SJSA1 (cell line): Measurements from ENCODE around the gene POLR3E. TPM values are rescaled to one million over a fixed set of nuclear protein-coding genes. Genes with fewer than 3 reads are reported as not detected.
"Not testable (repeated sequence)": the region's sequence is repeated elsewhere in the genome, so short reads cannot be mapped to it uniquely, and the experiment has no call there.

Source experiments
- DNase-seq, 2 experiments: peaks; one replicate each; pipeline ENCODE4 v3.0.0-alpha.2; 2015 to 2020; ENCODE audit warnings: low spot score in 2 of 2, low read depth in 1 of 2
- H3K27ac ChIP-seq: fragments of 250-450 bp; sonication (Bioruptor Pico); 2 replicates; pipeline ENCODE4 v1.5.1; 2020; ENCODE audit warnings: mild to moderate bottlenecking, moderate library complexity
- H3K27me3 ChIP-seq: fragments of 250-450 bp; sonication (Bioruptor Pico); replicated peaks from 2 replicates; pipeline ENCODE4 v1.5.1; 2020; ENCODE audit warnings: mild to moderate bottlenecking, moderate library complexity
- H3K36me3 ChIP-seq: fragments of 250-450 bp; sonication (Bioruptor Pico); 2 replicates; pipeline ENCODE4 v1.5.1; 2020; ENCODE audit warnings: mild to moderate bottlenecking
- H3K4me1 ChIP-seq: fragments of 250-450 bp; sonication (Bioruptor Pico); replicated peaks from 2 replicates; pipeline ENCODE4 v1.6.1; 2021; ENCODE audit warnings: mild to moderate bottlenecking
- H3K4me3 ChIP-seq: fragments of 250-450 bp; sonication (Bioruptor Pico); 2 replicates; pipeline ENCODE4 v1.5.1; 2020; ENCODE audit warnings: mild to moderate bottlenecking
- H3K9me3 ChIP-seq: fragments of 250-450 bp; sonication (Bioruptor Pico); replicated peaks from 2 replicates; pipeline ENCODE4 v1.5.1; 2020; ENCODE audit warnings: mild to moderate bottlenecking
- total RNA-seq: library from RNA; depleted of rRNA; stranded (reverse); fragments of >200 nt; shearing (Covaris generic); gene quantifications from 2 replicates; pipeline ENCODE4 v1.2.3, GENCODE V29; 2014

Gene POLR3E
- total RNA-seq, 1 experiment from 2014 or later: 29.3 TPM

DNA sequence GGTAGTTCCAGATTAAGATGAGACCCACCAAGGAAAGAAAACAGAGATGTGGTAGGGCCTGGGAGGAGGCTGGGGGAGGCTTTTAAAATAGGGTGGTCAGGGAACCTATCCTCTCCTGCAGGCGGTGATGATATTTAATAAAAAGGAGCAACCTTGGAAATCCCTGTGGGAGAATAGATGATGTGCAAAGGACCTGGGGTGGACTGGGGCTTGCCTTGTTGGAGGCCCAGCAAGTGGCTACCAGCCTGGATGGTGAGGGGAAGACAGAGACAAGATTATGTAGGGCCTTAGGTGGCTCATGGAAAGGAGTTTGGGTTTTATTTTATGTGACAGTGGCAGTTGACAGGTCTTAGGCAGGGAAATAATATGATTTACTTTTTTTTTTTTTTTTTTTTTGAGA is 1.8 kb downstream of the POLR3E start:
- no peak for DNase-seq
- Histone ChIP-seq H3K4me3 (no peak overlapping the region), H3K27ac (no peak overlapping the region), H3K36me3 (peaks cover 15% of the 10 kb centered on the region), H3K4me1 (no peaks in the 10 kb centered on the region), H3K27me3 (no peaks in the 10 kb centered on the region), H3K9me3 (no peaks in the 10 kb centered on the region)

DNA sequence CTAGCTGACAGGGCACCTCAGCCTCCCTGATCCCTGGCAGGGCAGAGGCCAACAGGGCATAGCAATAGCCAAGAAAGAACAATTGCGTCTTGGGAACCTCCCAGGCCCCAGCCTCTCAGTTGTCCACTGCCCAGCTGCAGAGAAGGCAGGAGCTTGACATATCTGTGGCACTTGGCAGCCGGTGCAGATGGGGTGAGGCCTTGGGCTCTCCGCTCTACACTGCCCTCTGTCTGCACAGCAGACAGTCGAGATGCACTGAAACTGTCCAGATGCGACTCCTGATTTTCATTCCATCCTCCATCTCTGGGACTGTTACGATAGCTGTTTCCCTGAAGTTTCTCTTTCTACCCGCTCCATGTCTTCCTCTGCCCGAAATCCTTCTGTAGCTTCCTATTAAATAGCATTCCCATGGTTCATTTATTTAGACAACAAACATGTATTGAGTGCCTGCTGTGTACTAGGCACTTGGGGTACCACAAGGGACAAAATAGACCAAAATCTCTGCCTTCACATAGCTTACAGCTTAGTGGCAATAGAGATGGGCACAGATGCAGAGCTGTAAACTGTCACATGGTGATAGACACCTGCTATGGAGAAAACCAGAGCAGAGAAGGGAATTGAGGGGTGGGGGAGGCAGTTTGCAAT is 3.3 kb downstream of the POLR3E start:
- Histone ChIP-seq H3K27me3 (no peaks in the 10 kb centered on the region), H3K27ac (no peak overlapping the region), H3K4me1 (no peaks in the 10 kb centered on the region), H3K9me3 (no peaks in the 10 kb centered on the region), H3K36me3 (peaks cover 24% of the 10 kb centered on the region), H3K4me3 (no peak overlapping the region)
- DNase-seq: peak; percentile 27 to 65

DNA sequence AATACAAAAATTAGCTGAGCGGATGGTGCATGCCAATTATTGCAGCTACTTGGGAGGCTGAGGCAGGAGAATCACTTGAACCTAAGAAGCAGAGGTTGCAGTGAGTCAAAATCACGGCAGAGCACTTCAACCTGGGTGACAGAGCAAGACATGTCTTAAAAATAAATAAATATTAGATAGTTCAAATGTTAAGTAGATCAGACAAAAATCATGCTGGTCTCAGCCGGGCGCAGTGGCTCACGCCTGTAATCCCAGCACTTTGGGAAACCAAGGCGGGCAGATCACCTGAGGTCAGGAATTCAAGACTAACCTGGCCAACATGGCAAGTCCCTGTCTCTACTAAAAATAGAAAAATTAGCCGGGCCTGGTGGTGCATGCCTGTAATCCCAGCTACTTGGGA is 4.2 kb downstream of the POLR3E start:
- not testable (repeated sequence) for H3K27ac ChIP-seq, DNase-seq, H3K9me3 ChIP-seq, H3K27me3 ChIP-seq, H3K4me3 ChIP-seq, H3K4me1 ChIP-seq
- peaks cover 31% of the 10 kb centered on the region for H3K36me3 ChIP-seq

DNA sequence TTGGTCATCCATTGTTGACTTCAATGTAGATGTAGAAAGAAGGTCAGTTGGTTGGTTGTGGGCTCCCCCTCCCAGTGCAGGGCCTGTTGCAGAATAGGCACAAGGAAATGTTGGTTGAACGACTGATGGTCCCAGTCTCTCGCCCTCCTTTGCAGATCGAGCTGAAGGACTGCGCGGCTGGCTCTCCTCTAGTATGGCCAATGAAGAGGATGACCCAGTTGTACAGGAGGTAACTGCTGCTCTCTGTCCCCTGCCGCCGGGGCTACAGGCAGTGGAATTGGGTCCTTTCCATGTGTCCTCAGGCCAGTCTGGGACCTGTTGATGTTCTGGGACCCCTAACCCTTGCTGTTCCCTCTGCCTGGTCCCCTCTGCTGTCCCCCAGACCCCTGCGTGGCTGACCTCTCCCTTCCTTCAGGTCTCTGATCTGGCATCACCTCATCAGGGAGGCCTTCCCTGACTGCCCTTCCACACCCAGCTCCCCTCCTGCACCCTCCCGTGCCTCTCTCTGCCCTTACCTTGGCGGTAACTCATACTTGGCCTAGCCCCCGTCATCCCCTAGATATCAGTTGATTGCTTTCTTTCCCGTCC is 5.7 kb downstream of the POLR3E start:
- no peak overlapping the region for H3K27ac ChIP-seq
- no peak overlapping the region for H3K4me3 ChIP-seq
- no peak for DNase-seq
- peaks cover 38% of the 10 kb centered on the region for H3K36me3 ChIP-seq
- no peaks in the 10 kb centered on the region for H3K27me3 ChIP-seq
- no peaks in the 10 kb centered on the region for H3K9me3 ChIP-seq
- no peaks in the 10 kb centered on the region for H3K4me1 ChIP-seq

DNA sequence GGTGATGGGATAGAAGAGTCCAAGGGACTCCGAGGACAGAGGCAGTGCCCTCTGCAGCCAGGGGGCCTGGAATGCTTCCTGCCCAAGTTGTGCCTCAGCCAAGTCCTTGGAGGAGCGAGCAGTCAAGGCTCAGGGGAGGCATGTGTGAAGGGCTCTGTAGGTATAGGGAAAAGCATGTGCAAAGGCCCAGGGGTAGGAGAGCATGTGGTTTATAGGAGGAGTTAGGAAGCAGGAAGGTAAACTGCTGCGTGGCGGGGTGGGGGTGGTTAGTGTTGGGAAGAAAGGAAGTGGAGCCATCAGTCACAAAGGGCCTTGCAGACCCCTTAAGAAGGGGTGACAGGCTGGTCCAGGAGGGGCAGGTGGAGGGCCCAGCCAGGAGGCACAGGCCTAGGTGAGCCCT is 7.2 kb downstream of the POLR3E start:
- H3K4me1 ChIP-seq: no peaks in the 10 kb centered on the region
- no peaks in the 10 kb centered on the region for H3K9me3 ChIP-seq
- H3K36me3 ChIP-seq: peaks cover 50% of the 10 kb centered on the region
- no peak for DNase-seq
- H3K27ac ChIP-seq: no peak overlapping the region
- no peak overlapping the region for H3K4me3 ChIP-seq
- no peaks in the 10 kb centered on the region for H3K27me3 ChIP-seq

GRCh38 chr16:22306788-22307187 is 9.6 kb downstream of the POLR3E start:
- Histone ChIP-seq H3K4me3 (no peak overlapping the region), H3K27me3 (no peaks in the 10 kb centered on the region), H3K27ac (no peak overlapping the region), H3K9me3 (no peaks in the 10 kb centered on the region), H3K4me1 (no peaks in the 10 kb centered on the region), H3K36me3 (peaks cover 64% of the 10 kb centered on the region)
- DNase-seq: no peak

- Histone ChIP-seq H3K27me3 (no peaks in the 10 kb centered on the region), H3K27ac (no peak overlapping the region), H3K36me3 (peaks cover 68% of the 10 kb centered on the region), H3K9me3 (no peaks in the 10 kb centered on the region), H3K4me1 (no peaks in the 10 kb centered on the region), H3K4me3 (no peak overlapping the region)
- no peak for DNase-seq
Measured at GRCh38 chr16:22307838-22308237, 10.6 kb downstream of the POLR3E start.

DNA sequence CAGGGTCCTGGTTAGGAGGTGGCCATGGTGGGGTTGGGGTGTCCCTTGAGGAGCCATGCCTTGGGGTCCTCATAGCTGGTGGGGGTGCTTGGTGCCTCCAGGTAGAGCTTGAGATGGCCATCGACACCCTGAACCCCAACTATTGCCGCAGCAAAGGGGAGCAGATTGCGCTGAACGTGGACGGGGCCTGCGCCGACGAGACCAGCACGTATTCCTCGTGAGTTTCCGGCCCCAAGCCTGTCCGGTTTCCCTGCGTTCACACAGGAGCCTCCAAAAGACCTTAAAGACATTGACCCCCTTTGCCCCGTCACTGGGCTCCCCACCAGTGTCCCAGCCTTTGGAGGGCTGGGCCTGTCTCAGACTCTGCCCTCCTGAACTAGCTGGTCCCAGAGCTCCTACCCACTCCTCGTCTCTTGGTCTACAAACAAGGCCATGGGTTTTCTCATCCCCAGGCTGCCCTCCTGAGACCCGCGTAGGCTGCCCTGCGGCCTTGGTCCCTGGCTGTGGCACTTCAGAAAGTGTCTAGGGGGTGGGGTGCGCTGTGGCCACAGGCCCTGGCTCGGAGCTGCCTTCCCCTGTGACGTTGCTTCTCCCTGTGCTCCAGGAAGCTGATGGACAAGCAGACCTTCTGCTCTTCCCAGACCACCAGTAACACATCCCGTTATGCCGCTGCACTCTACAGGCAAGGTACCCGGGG is 11.8 kb downstream of the POLR3E start:
- no peak overlapping the region for H3K27ac ChIP-seq
- H3K9me3 ChIP-seq: no peaks in the 10 kb centered on the region
- no peaks in the 10 kb centered on the region for H3K4me1 ChIP-seq
- no peak overlapping the region for H3K4me3 ChIP-seq
- DNase-seq: no peak
- peaks cover 73% of the 10 kb centered on the region for H3K36me3 ChIP-seq
- H3K27me3 ChIP-seq: no peaks in the 10 kb centered on the region

- Histone ChIP-seq H3K9me3 (no peaks in the 10 kb centered on the region), H3K4me3 (no peak overlapping the region)
- DNase-seq: no peak
Measured at GRCh38 chr16:22311520-22311919, 14.3 kb downstream of the POLR3E start.

GRCh38 chr16:22312897-22313781 is 15.9 kb downstream of the POLR3E start:
- H3K4me1 ChIP-seq: no peaks in the 10 kb centered on the region
- H3K27me3 ChIP-seq: no peaks in the 10 kb centered on the region
- peaks cover 63% of the 10 kb centered on the region for H3K36me3 ChIP-seq
- H3K27ac ChIP-seq: no peak overlapping the region
- DNase-seq: peak in 1 of 2 experiments; percentile 34
- no peak overlapping the region for H3K4me3 ChIP-seq
- H3K9me3 ChIP-seq: no peaks in the 10 kb centered on the region

More at GRCh38 chr16:22311520-22311919, 14.3 kb downstream of the POLR3E start:
- Histone ChIP-seq H3K36me3 (peaks cover 75% of the 10 kb centered on the region), H3K4me1 (no peaks in the 10 kb centered on the region), H3K27ac (no peak overlapping the region), H3K27me3 (no peaks in the 10 kb centered on the region)

DNA sequence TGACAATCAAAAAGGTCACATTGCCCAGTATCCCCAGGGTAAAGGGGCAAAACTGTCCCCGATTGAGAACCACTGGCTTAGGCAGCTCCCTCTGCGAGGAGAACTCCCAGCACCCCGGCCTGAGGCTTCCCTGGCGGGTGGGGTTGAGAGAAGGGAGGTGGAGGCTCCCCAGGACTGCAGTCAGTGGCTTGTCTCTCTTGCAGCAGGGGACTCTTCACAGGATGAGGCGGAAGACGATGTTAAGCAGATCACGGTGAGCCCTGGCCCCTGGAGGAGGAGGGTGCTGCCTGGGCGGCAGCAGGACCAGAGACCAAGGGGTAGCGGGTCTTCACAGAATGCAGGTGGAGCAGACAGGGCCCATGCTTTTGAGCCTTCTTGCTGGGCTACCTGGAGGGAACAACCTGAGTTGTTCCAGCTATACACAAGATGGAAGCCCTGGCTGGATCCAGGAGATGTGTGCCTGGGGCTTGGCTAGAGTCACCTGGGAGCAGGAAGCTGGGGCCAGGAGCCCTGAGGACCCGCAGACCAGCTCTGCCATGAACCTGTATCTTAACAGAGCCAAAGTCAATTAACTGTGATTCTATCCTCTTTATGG is 16.8 kb downstream of the POLR3E start:
- Histone ChIP-seq H3K4me3 (no peak overlapping the region), H3K36me3 (peaks cover 63% of the 10 kb centered on the region), H3K4me1 (no peaks in the 10 kb centered on the region), H3K9me3 (no peaks in the 10 kb centered on the region), H3K27me3 (no peaks in the 10 kb centered on the region), H3K27ac (no peak overlapping the region)
- DNase-seq: peak in 1 of 2 experiments; percentile 36

- no peaks in the 10 kb centered on the region for H3K9me3 ChIP-seq
- H3K4me1 ChIP-seq: no peaks in the 10 kb centered on the region
- no peak overlapping the region for H3K27ac ChIP-seq
- H3K27me3 ChIP-seq: no peaks in the 10 kb centered on the region
- peaks cover 55% of the 10 kb centered on the region for H3K36me3 ChIP-seq
- DNase-seq: peak in 1 of 2 experiments; percentile 8
- H3K4me3 ChIP-seq: no peak overlapping the region
Measured at GRCh38 chr16:22314661-22315626, 17.7 kb downstream of the POLR3E start.
